H9 (cell line): Measurements from ENCODE around the gene LPXN. TPM values are rescaled to one million over a fixed set of nuclear protein-coding genes. Genes with fewer than 3 reads are reported as not detected.

ENCODE experiments used
- DNase-seq: peaks from one replicate; pipeline ENCODE4 v3.0.0-alpha.2; 2017
- H2AFZ ChIP-seq: one replicate; pipeline ENCODE4 v1.6.1; 2013; ENCODE audit warnings: mild to moderate bottlenecking, low read length, control low read depth, moderate library complexity
- H2AK5ac ChIP-seq: 2 replicates; pipeline ENCODE4 v1.6.1; 2013; ENCODE audit warnings: low read length, control low read depth, mixed read lengths; ENCODE audit not compliant: insufficient read length
- H2BK120ac ChIP-seq: one replicate; pipeline ENCODE4 v1.6.1; 2013; ENCODE audit warnings: low read depth, mild to moderate bottlenecking, low read length, control low read depth, inconsistent platforms; ENCODE audit not compliant: poor library complexity, severe bottlenecking
- H2BK12ac ChIP-seq: 2 replicates; pipeline ENCODE4 v1.6.1; 2013; ENCODE audit warnings: low read length, control low read depth, mixed read lengths, low read depth; ENCODE audit not compliant: insufficient read length
- H2BK15ac ChIP-seq: 2 replicates; pipeline ENCODE4 v1.6.1; 2013; ENCODE audit warnings: low read depth, low read length, control low read depth
- H2BK20ac ChIP-seq: one replicate; pipeline ENCODE4 v1.6.1; 2013; ENCODE audit warnings: low read depth, mild to moderate bottlenecking, low read length, control low read depth, inconsistent platforms; ENCODE audit not compliant: poor library complexity, severe bottlenecking
- H2BK5ac ChIP-seq: 2 replicates; pipeline ENCODE4 v1.6.1; 2013; ENCODE audit warnings: low read length, control low read depth, mixed read lengths; ENCODE audit not compliant: insufficient read length
- H3K14ac ChIP-seq: 2 replicates; pipeline ENCODE4 v1.6.1; 2013; ENCODE audit warnings: low read length, control low read depth; ENCODE audit not compliant: insufficient read depth
- H3K18ac ChIP-seq: 2 replicates; pipeline ENCODE4 v1.6.1; 2013; ENCODE audit warnings: low read depth, mild to moderate bottlenecking, mixed read lengths, low read length, control low read depth; ENCODE audit not compliant: insufficient read length
- H3K23ac ChIP-seq: 2 replicates; pipeline ENCODE4 v1.6.1; 2013; ENCODE audit warnings: low read length, control low read depth, mixed read lengths, low read depth; ENCODE audit not compliant: insufficient read length
- H3K23me2 ChIP-seq: 2 replicates; pipeline ENCODE4 v1.6.1; 2013; ENCODE audit warnings: low read depth, mild to moderate bottlenecking, mixed read lengths, low read length, control low read depth; ENCODE audit not compliant: insufficient read length, poor library complexity, severe bottlenecking
- H3K27ac ChIP-seq: 2 replicates; pipeline ENCODE4 v1.5.1; 2013; ENCODE audit warnings: low read length, control low read depth, mixed read lengths, low read depth; ENCODE audit not compliant: insufficient read length
- H3K27me3 ChIP-seq: 2 replicates; pipeline ENCODE4 v1.6.1; 2013; ENCODE audit warnings: low read length, control low read depth, inconsistent platforms; ENCODE audit not compliant: insufficient read depth
- H3K4ac ChIP-seq: 2 replicates; pipeline ENCODE4 v1.6.1; 2013; ENCODE audit warnings: low read depth, mild to moderate bottlenecking, control low read depth, inconsistent platforms, low read length, moderate library complexity
- H3K4me1 ChIP-seq: 2 replicates; pipeline ENCODE4 v1.6.1; 2013; ENCODE audit warnings: low read length, control low read depth, inconsistent platforms; ENCODE audit not compliant: insufficient read depth
- H3K4me2 ChIP-seq: 2 replicates; pipeline ENCODE4 v1.6.1; 2013; ENCODE audit warnings: low read length, control low read depth, mixed read lengths; ENCODE audit not compliant: insufficient read length, insufficient read depth
- H3K56ac ChIP-seq: 2 replicates; pipeline ENCODE4 v1.6.1; 2013; ENCODE audit warnings: low read depth, mild to moderate bottlenecking, mixed read lengths, low read length, control low read depth; ENCODE audit not compliant: insufficient read length
- H3K79me1 ChIP-seq: 2 replicates; pipeline ENCODE4 v1.6.1; 2013; ENCODE audit warnings: low read depth, mild to moderate bottlenecking, moderate library complexity, low read length, control low read depth, inconsistent platforms; ENCODE audit not compliant: insufficient read depth, poor library complexity, severe bottlenecking
- H3K79me2 ChIP-seq: 2 replicates; pipeline ENCODE4 v1.6.1; 2013; ENCODE audit warnings: low read length, control low read depth, inconsistent platforms; ENCODE audit not compliant: insufficient read depth
- H3K9ac ChIP-seq: 2 replicates; pipeline ENCODE4 v1.6.1; 2013; ENCODE audit warnings: low read length, control low read depth, mixed read lengths; ENCODE audit not compliant: insufficient read length; ENCODE audit errors: extremely low read depth
- H3K9me3 ChIP-seq: one replicate; pipeline ENCODE4 v1.6.1; 2013; ENCODE audit warnings: low read depth, low read length, inconsistent platforms; ENCODE audit not compliant: control insufficient read depth
- H3T11ph ChIP-seq: one replicate; pipeline ENCODE4 v1.6.1; 2013; ENCODE audit warnings: mild to moderate bottlenecking, low read length, control low read depth, inconsistent platforms
- H4K20me1 ChIP-seq: one replicate; pipeline ENCODE4 v1.6.1; 2013; ENCODE audit not compliant: control insufficient read depth, insufficient read length, insufficient read depth
- H4K5ac ChIP-seq: 2 replicates; pipeline ENCODE4 v1.6.1; 2013; ENCODE audit warnings: low read depth, mild to moderate bottlenecking, mixed read lengths, low read length, control low read depth; ENCODE audit not compliant: insufficient read length
- H4K8ac ChIP-seq: replicated peaks from 2 replicates; pipeline ENCODE4 v1.6.1; 2013; ENCODE audit warnings: low read length, control low read depth, mixed read lengths, low read depth; ENCODE audit not compliant: insufficient read length
- H4K91ac ChIP-seq: 2 replicates; pipeline ENCODE4 v1.6.1; 2013; ENCODE audit warnings: low read depth, mild to moderate bottlenecking, moderate library complexity, mixed read lengths, low read length, control low read depth; ENCODE audit not compliant: insufficient read length
- H3K27ac Mint-ChIP-seq, 3 experiments: 2 replicates in 2 of 3; 3 replicates in 1 of 3; pipeline ENCODE4 v1.8.0; 2020 to 2021; ENCODE audit warnings: mixed read lengths in 3 of 3, mild to moderate bottlenecking in 1 of 3, moderate library complexity in 1 of 3
- H3K27me3 Mint-ChIP-seq: 2 replicates; pipeline ENCODE4 v1.8.0; 2021; ENCODE audit warnings: low read depth, mild to moderate bottlenecking, moderate library complexity, mixed read lengths
- H3K36me3 Mint-ChIP-seq, 3 experiments: 2 replicates in 2 of 3; 3 replicates in 1 of 3; pipeline ENCODE4 v1.8.0; 2020 to 2021; ENCODE audit warnings: low read depth in 3 of 3, mixed read lengths in 3 of 3; ENCODE audit not compliant: insufficient read depth in 1 of 3
- H3K4me1 Mint-ChIP-seq, 2 experiments: 2 replicates each; pipeline ENCODE4 v1.8.0; 2020; ENCODE audit warnings: mixed read lengths in 2 of 2
- H3K4me3 Mint-ChIP-seq, 2 experiments: 2 replicates in 1 of 2; 3 replicates in 1 of 2; pipeline ENCODE4 v1.8.0; 2020 to 2021; ENCODE audit warnings: mild to moderate bottlenecking in 2 of 2, mixed read lengths in 2 of 2, moderate library complexity in 1 of 2
- H3K9me3 Mint-ChIP-seq, 2 experiments: 2 replicates in 1 of 2; 3 replicates in 1 of 2; pipeline ENCODE4 v1.8.0; 2020; ENCODE audit warnings: mild to moderate bottlenecking in 2 of 2, mixed read lengths in 2 of 2, moderate library complexity in 1 of 2
- CTCF ChIP-seq: fragments of 200-600 bp; sonication (generic); conservative IDR thresholded peaks from 3 replicates; pipeline ENCODE4 v1.8.0; 2021; ENCODE audit warnings: antibody characterized with exemption, mild to moderate bottlenecking
- WGBS: extraction: QIAGEN DNeasy Blood & Tissue Kit; methylation state at CpG from one replicate; pipeline ENCODE4 v1.1.7; 2013; ENCODE audit warnings: missing lambda C conversion rate, low lambda C conversion rate, mixed read lengths; ENCODE audit not compliant: insufficient read length; ENCODE audit errors: extremely low coverage; 5-methylcytosine and 5-hydroxymethylcytosine counted together
- total RNA-seq: library from RNA; stranded (reverse); gene quantifications from 2 replicates; pipeline ENCODE4 v1.2.1, GENCODE V29; 2021

Gene LPXN
- total RNA-seq, 1 experiment from 2014 or later, result 1.4 TPM

- H2BK20ac ChIP-seq, result no peak overlapping the region
- no peak overlapping the region for H2AK5ac ChIP-seq
- H3K23me2 ChIP-seq, result no peaks in the 10 kb centered on the region
- no CpG with 5 or more reads among the region's 5 CpGs for WGBS
- H3K23ac ChIP-seq, result no peak overlapping the region
- DNase-seq, result no peak
- Mint-ChIP-seq H3K27me3 (no peaks in the 10 kb centered on the region), H3K4me1 (peaks cover 4 to 8% of the 10 kb centered on the region in 2 experiments; a peak in 3 of 4 replicates), H3K27ac (no peak overlapping the region; a peak in 1 of 7 replicates), H3K4me3 (no peak overlapping the region), H3K36me3 (peaks cover 19 to 35% (median 35%) of the 10 kb centered on the region in 3 experiments; a peak in 6 of 7 replicates), H3K9me3 (no peaks in the 10 kb centered on the region)
- H3T11ph ChIP-seq, result no peak overlapping the region
- H4K91ac ChIP-seq, result no peak overlapping the region
- no peak overlapping the region for H3K4me2 ChIP-seq
- no peak overlapping the region for H3K14ac ChIP-seq
- no peak overlapping the region for H2BK120ac ChIP-seq
- H4K5ac ChIP-seq, result no peak overlapping the region
- H4K8ac ChIP-seq, result no peak overlapping the region
- no peaks in the 10 kb centered on the region for H3K27me3 ChIP-seq
- no peak overlapping the region for H3K18ac ChIP-seq
- peaks cover 4% of the 10 kb centered on the region for H3K79me1 ChIP-seq
- no peaks in the 10 kb centered on the region for H4K20me1 ChIP-seq
- peaks cover 9% of the 10 kb centered on the region; the same call in 1 of the 2 replicates for H3K79me2 ChIP-seq
- H3K56ac ChIP-seq, result no peak overlapping the region
- no peaks in the 10 kb centered on the region; the same call in 1 of the 2 replicates for H3K4me1 ChIP-seq
- H3K9me3 ChIP-seq, result no peaks in the 10 kb centered on the region
- H2AFZ ChIP-seq, result no peak overlapping the region
- no peak overlapping the region for H3K27ac ChIP-seq
- H2BK12ac ChIP-seq, result no peak overlapping the region
- TF ChIP-seq CTCF, result no peak
- no peak overlapping the region for H2BK15ac ChIP-seq
- no peak overlapping the region for H3K9ac ChIP-seq
- H2BK5ac ChIP-seq, result no peak overlapping the region
- no peak overlapping the region for H3K4ac ChIP-seq
Measured at GRCh38 chr11:58608331-58608730, 32.7 kb upstream of the LPXN start.
